Fibroblast of mammary gland (primary cell): Measurements from ENCODE around the gene NELFCD.

ENCODE experiments used
- DNase-seq: peaks from one replicate; pipeline ENCODE4 v3.0.0-alpha.2; 2010; ENCODE audit warnings: low read depth
- H3K4me3 ChIP-seq: 2 replicates; pipeline ENCODE4 v1.5.1; 2011; ENCODE audit warnings: low read depth, mild to moderate bottlenecking, low read length, moderate library complexity; ENCODE audit not compliant: control insufficient read depth
- CTCF ChIP-seq: conservative IDR thresholded peaks from 2 replicates; pipeline ENCODE4 v1.5.1; 2011; ENCODE audit warnings: low read depth, low read length, inconsistent platforms; ENCODE audit not compliant: control insufficient read depth, insufficient read depth

The NELFCD gene

GRCh38 chr20:59032023-59032712 lies 51.1 kb downstream of the NELFCD start, which contains the start of gene ATP5F1E:
TSS of gene ATP5F1E (minus strand) at chr20:59032335. CDS start at chr20:59032251, 84 bp downstream.
- H3K4me3 ChIP-seq = peak within 1 kb of the TSS; percentile 68

GRCh38 chr20:59032713-59033059 lies 51.6 kb downstream of the NELFCD start:
- DNase-seq = peak; percentile 37
- H3K4me3 ChIP-seq = peak overlapping the region; percentile 62
- TF ChIP-seq CTCF = peak; percentile 3

More at GRCh38 chr20:59032023-59032712, 51.1 kb downstream of the NELFCD start, which contains the start of gene ATP5F1E:
- DNase-seq = peak; percentile 85
- no peak for TF ChIP-seq CTCF

- TF ChIP-seq CTCF = no peak
- H3K4me3 ChIP-seq = no peak overlapping the region
- no peak for DNase-seq
Measured at GRCh38 chr20:59033093-59033492, 52.0 kb downstream of the NELFCD start.

- no peak overlapping the region for H3K4me3 ChIP-seq
- no peak for DNase-seq
- TF ChIP-seq CTCF = no peak
Measured at GRCh38 chr20:59033616-59034165, 52.6 kb downstream of the NELFCD start.

- no peak for TF ChIP-seq CTCF
- no peak for DNase-seq
- no peak overlapping the region for H3K4me3 ChIP-seq
Measured at GRCh38 chr20:59035381-59035780, 54.3 kb downstream of the NELFCD start.

- DNase-seq = no peak
- H3K4me3 ChIP-seq = no peak overlapping the region
- no peak for TF ChIP-seq CTCF
Measured at GRCh38 chr20:59037386-59037785, 56.3 kb downstream of the NELFCD start.
